IMR-90 (cell line): ENCODE measurements around the gene C1orf159. TPM values are rescaled to one million over a fixed set of nuclear protein-coding genes. Genes with fewer than 3 reads are reported as not detected.

Experiments
- ATAC-seq: fragments of 200-7000 bp; cut with Tn5 transposase; 2 replicates; pipeline ENCODE4 v1.9.1; 2020; ENCODE audit warnings: low read depth, mild to moderate bottlenecking, moderate library complexity
- BruUV-seq: library from RNA; stranded (reverse); fragments of 400-500 nt; replicated peaks from 2 replicates; lab custom pipeline; 2021; lab: Mats Ljungman, UMichigan
- CTCF ChIA-PET: fragments of 300-600 bp; formaldehyde crosslinking; extraction: SDS; loops from one replicate; lab custom pipeline; 2021; ENCODE audit warnings: antibody characterized with exemption; lab: Yijun Ruan, JAX
- POLR2A ChIA-PET: fragments of 300-600 bp; sonication (Branson Sonifier 250); formaldehyde crosslinking; loops from one replicate; lab custom pipeline; 2022; ENCODE audit warnings: antibody characterized with exemption; ENCODE audit not compliant: unreplicated experiment; lab: Charles Lee
- DNase-seq: peaks from one replicate; pipeline ENCODE4 v3.0.0; 2013
- H2AFZ ChIP-seq: replicated peaks from 2 replicates; pipeline ENCODE3; 2013; ENCODE audit warnings: low read length, mild to moderate bottlenecking; ENCODE audit not compliant: poor library complexity
- H2AK5ac ChIP-seq: 2 replicates; pipeline ENCODE4 v1.6.1; 2013; ENCODE audit warnings: low read depth, low read length, inconsistent platforms
- H2AK9ac ChIP-seq: replicated peaks from 2 replicates; pipeline ENCODE3; 2013; ENCODE audit warnings: mild to moderate bottlenecking, low read depth, low read length, moderate library complexity; ENCODE audit not compliant: poor library complexity
- H2BK120ac ChIP-seq: 2 replicates; pipeline ENCODE4 v1.6.1; 2013; ENCODE audit warnings: low read depth, low read length, inconsistent platforms
- H2BK15ac ChIP-seq: 3 replicates; pipeline ENCODE4 v1.6.1; 2013; ENCODE audit warnings: low read depth, low read length, inconsistent platforms
- H2BK20ac ChIP-seq: 2 replicates; pipeline ENCODE4 v1.6.1; 2013; ENCODE audit warnings: low read depth, mild to moderate bottlenecking, inconsistent platforms, low read length, moderate library complexity
- H2BK5ac ChIP-seq: 2 replicates; pipeline ENCODE4 v1.6.1; 2013; ENCODE audit warnings: mild to moderate bottlenecking, low read depth, low read length, inconsistent platforms; ENCODE audit not compliant: poor library complexity, severe bottlenecking
- H3K14ac ChIP-seq: replicated peaks from 2 replicates; pipeline ENCODE4 v1.6.1; 2013; ENCODE audit warnings: low read depth, low read length, inconsistent platforms
- H3K18ac ChIP-seq: 2 replicates; pipeline ENCODE4 v1.6.1; 2013; ENCODE audit warnings: low read depth, low read length, control low read depth
- H3K23ac ChIP-seq: 2 replicates; pipeline ENCODE4 v1.6.1; 2013; ENCODE audit warnings: low read depth, low read length, inconsistent platforms
- H3K27ac ChIP-seq: 2 replicates; pipeline ENCODE4 v1.5.1; 2013; ENCODE audit warnings: mild to moderate bottlenecking, control low read depth, low read length; ENCODE audit not compliant: insufficient read depth
- H3K27me3 ChIP-seq: 2 replicates; pipeline ENCODE4 v1.6.1; 2013; ENCODE audit warnings: low read length; ENCODE audit not compliant: control insufficient read depth, insufficient read depth
- H3K36me3 ChIP-seq: 2 replicates; pipeline ENCODE4 v1.6.1; 2013; ENCODE audit warnings: low read length, mixed read lengths; ENCODE audit not compliant: control insufficient read depth, insufficient read depth
- H3K4ac ChIP-seq: 2 replicates; pipeline ENCODE4 v1.6.1; 2013; ENCODE audit warnings: low read depth, low read length, inconsistent platforms
- H3K4me1 ChIP-seq: 2 replicates; pipeline ENCODE4 v1.6.1; 2013; ENCODE audit warnings: low read length, mixed read lengths; ENCODE audit not compliant: control insufficient read depth, insufficient read depth
- H3K4me2 ChIP-seq: 2 replicates; pipeline ENCODE4 v1.6.1; 2013; ENCODE audit warnings: low read depth, mild to moderate bottlenecking, control low read depth, low read length, moderate library complexity
- H3K4me3 ChIP-seq: 2 replicates; pipeline ENCODE4 v1.5.1; 2013; ENCODE audit warnings: low read depth, mild to moderate bottlenecking, control low read depth, low read length, moderate library complexity; ENCODE audit not compliant: insufficient read depth
- H3K56ac ChIP-seq: 2 replicates; pipeline ENCODE4 v1.6.1; 2013; ENCODE audit warnings: low read length, inconsistent platforms; ENCODE audit not compliant: insufficient read depth; ENCODE audit errors: extremely low read depth
- H3K79me1 ChIP-seq, 2 experiments: 2 replicates each; pipeline ENCODE4 v1.6.1; 2013; ENCODE audit warnings: low read length in 2 of 2, inconsistent platforms in 1 of 2, low read depth in 1 of 2
- H3K9ac ChIP-seq: 2 replicates; pipeline ENCODE4 v1.6.1; 2013; ENCODE audit warnings: low read depth, low read length, control low read depth
- H3K9me1 ChIP-seq: 2 replicates; pipeline ENCODE4 v1.6.1; 2013; ENCODE audit warnings: low read length, inconsistent platforms; ENCODE audit not compliant: insufficient read depth
- H3K9me3 ChIP-seq: 2 replicates; pipeline ENCODE4 v1.6.1; 2013; ENCODE audit warnings: low read length; ENCODE audit not compliant: control insufficient read depth, insufficient read depth
- H4K20me1 ChIP-seq: 2 replicates; pipeline ENCODE4 v1.6.1; 2013; ENCODE audit warnings: low read length, inconsistent platforms; ENCODE audit not compliant: insufficient read depth
- H4K5ac ChIP-seq: 2 replicates; pipeline ENCODE4 v1.6.1; 2013; ENCODE audit warnings: mild to moderate bottlenecking, low read depth, low read length, control low read depth
- H4K8ac ChIP-seq, 2 experiments: 2 replicates each; pipeline ENCODE4 v1.6.1; 2013; ENCODE audit warnings: low read depth in 2 of 2, low read length in 2 of 2, control low read depth in 1 of 2, inconsistent platforms in 1 of 2
- H4K91ac ChIP-seq: 2 replicates; pipeline ENCODE4 v1.6.1; 2013; ENCODE audit warnings: low read depth, low read length, inconsistent platforms; ENCODE audit not compliant: insufficient read depth
- BHLHE40 ChIP-seq: fragments of 150-350 bp; IDR thresholded peaks from 2 replicates; pipeline ENCODE4 v1.6.1; 2016; ENCODE audit warnings: mild to moderate bottlenecking, low read depth, low read length
- CEBPB ChIP-seq: IDR thresholded peaks from 2 replicates; pipeline ENCODE4 v1.6.1; 2012; ENCODE audit warnings: low read depth, low read length, improper control_type of control experiment
- CHD1 ChIP-seq: IDR thresholded peaks from 2 replicates; pipeline ENCODE4 v1.6.1; 2012; ENCODE audit warnings: low read depth, low read length, improper control_type of control experiment
- MAZ ChIP-seq: IDR thresholded peaks from 2 replicates; pipeline ENCODE4 v1.6.1; 2012; ENCODE audit warnings: low read depth, mild to moderate bottlenecking, low read length, improper control_type of control experiment, moderate library complexity, borderline replicate concordance
- POLR2A ChIP-seq: IDR thresholded peaks from 2 replicates; pipeline ENCODE4 v1.6.1; 2012; ENCODE audit warnings: mild to moderate bottlenecking, low read depth, low read length
- RAD21 ChIP-seq: IDR thresholded peaks from 2 replicates; pipeline ENCODE4 v1.6.1; 2012; ENCODE audit warnings: low read length, improper control_type of control experiment
- RCOR1 ChIP-seq: IDR thresholded peaks from 2 replicates; pipeline ENCODE4 v1.6.1; 2012; ENCODE audit warnings: mild to moderate bottlenecking, low read length, improper control_type of control experiment; ENCODE audit not compliant: insufficient replicate concordance
- SMC3 ChIP-seq: fragments of 150-350 bp; IDR thresholded peaks from 2 replicates; pipeline ENCODE4 v1.6.1; 2016; ENCODE audit warnings: low read depth, mild to moderate bottlenecking, antibody characterized with exemption, low read length, moderate library complexity
- WGBS, 2 experiments: methylation state at CpG; one replicate each; pipeline versions ENCODE4 v1.1.5 to v1.1.7; 2013; ENCODE audit warnings: missing lambda C conversion rate in 2 of 2; ENCODE audit not compliant: insufficient read length in 1 of 2; ENCODE audit errors: extremely low coverage in 2 of 2; 5-methylcytosine and 5-hydroxymethylcytosine counted together
- dilution Hi-C: fragments of 300-500 bp; cut with HindIII; formaldehyde crosslinking; loops from one replicate; pipeline ENCODE4 v1.14.3; 2018; ENCODE audit warnings: low sequenced_read_pairs; ENCODE audit not compliant: unreplicated experiment
- in situ Hi-C: fragments of 300-500 bp; cut with MboI; formaldehyde crosslinking; loops from 3 replicates; pipeline ENCODE4 v1.14.3; 2019; ENCODE audit warnings: low sequenced_read_pairs, inconsistent platforms, mixed read lengths
- intact Hi-C: fragments of 100-400 bp; cut with micrococcal nuclease; formaldehyde crosslinking; loops from 2 replicates; pipeline ENCODE4 v1.10.0; 2022
- polyA plus RNA-seq, 3 experiments: library from polyadenylated mRNA; depleted of rRNA; stranded (reverse); fragments of >200 nt; gene quantifications; 2 replicates each; pipeline ENCODE4 v1.2.3, GENCODE V29; 2012; ENCODE audit warnings: low replicate concordance in 1 of 3
- total RNA-seq: library from RNA; depleted of rRNA; stranded (reverse); fragments of >200 nt; gene quantifications from 2 replicates; pipeline ENCODE4 v1.2.3, GENCODE V29; 2012
- TF ChIP-seq, protein P1 (sequence below): fragments of 150-350 bp; IDR thresholded peaks from 2 replicates; pipeline ENCODE4 v1.6.1; 2016; ENCODE audit warnings: low read depth, mild to moderate bottlenecking, low read length, moderate library complexity, borderline replicate concordance
- TF ChIP-seq, protein P2 (sequence below): fragments of 150-350 bp; IDR thresholded peaks from 2 replicates; pipeline ENCODE4 v1.6.1; 2017; ENCODE audit warnings: mild to moderate bottlenecking, antibody characterized with exemption, low read length, low read depth

The C1orf159 gene
- total and polyA plus RNA-seq, 2 of the 4 experiments (the other 2 are of a cell fraction), result 2.9 to 12.6 TPM

DNA sequence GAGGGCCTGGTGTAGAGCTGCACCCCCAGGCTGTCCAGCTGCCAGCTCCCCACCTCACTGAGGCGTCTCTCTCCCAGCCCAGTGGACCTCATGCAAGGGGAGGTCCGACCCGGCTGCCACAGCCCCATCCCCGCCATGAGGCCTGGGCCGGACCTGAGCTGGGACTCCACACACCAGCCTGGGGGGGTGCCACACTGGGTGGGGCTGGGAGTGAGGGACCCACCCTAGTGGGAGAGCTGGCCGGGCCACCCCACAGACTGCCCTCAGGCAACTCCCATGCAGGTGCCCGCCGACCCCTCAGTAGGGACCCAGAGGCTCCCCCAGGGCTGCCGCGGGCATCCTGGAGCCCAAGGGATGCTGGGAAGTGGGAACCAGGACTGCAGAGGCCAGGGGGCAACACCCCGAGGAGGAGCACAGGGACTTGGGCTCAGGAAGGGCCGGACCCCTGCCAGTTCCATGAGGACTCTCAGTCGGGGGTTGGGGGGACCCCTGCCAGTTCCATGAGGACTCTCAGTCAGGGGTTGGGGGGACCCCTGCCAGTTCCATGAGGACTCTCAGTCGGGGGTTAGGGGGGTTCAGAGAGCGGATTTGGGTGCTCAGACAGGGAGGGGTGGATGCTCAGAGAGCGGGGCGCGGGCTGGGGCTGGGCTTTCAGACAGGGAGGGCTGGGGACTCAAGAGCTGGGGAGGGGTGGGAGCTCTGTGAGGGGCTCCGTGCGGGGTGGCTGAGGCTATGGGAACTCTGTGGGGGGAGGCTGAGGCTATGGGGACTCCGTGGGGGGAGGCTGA is 40.5 kb downstream of the C1orf159 start:
- no peak for DNase-seq
- no peak for ATAC-seq
- dilution Hi-C loops, result no loop called here

More for the DNA sequence above, 40.5 kb downstream of the C1orf159 start:
- H3K4me3 ChIP-seq, result no peak overlapping the region
- H4K5ac ChIP-seq, result no peak overlapping the region
- H2BK120ac ChIP-seq, result no peak overlapping the region
- TF ChIP-seq RCOR1, result no peak
- no peak for TF ChIP-seq SMC3
- TF ChIP-seq, protein P1, sequence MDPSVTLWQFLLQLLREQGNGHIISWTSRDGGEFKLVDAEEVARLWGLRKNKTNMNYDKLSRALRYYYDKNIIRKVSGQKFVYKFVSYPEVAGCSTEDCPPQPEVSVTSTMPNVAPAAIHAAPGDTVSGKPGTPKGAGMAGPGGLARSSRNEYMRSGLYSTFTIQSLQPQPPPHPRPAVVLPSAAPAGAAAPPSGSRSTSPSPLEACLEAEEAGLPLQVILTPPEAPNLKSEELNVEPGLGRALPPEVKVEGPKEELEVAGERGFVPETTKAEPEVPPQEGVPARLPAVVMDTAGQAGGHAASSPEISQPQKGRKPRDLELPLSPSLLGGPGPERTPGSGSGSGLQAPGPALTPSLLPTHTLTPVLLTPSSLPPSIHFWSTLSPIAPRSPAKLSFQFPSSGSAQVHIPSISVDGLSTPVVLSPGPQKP, result no peak
- no peak for TF ChIP-seq POLR2A
- no peak for TF ChIP-seq CEBPB
- TF ChIP-seq, protein P2, sequence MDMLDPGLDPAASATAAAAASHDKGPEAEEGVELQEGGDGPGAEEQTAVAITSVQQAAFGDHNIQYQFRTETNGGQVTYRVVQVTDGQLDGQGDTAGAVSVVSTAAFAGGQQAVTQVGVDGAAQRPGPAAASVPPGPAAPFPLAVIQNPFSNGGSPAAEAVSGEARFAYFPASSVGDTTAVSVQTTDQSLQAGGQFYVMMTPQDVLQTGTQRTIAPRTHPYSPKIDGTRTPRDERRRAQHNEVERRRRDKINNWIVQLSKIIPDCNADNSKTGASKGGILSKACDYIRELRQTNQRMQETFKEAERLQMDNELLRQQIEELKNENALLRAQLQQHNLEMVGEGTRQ, result no peak
- TF ChIP-seq MAZ, result no peak
- no peak for TF ChIP-seq RAD21
- TF ChIP-seq BHLHE40, result no peak
- no peak for TF ChIP-seq CHD1
- H4K91ac ChIP-seq, result no peak overlapping the region
- H2AFZ ChIP-seq, result no peak overlapping the region
- H3K36me3 ChIP-seq, result no peaks in the 10 kb centered on the region
- 57% methylated on average over 6 of the region's 21 CpGs; no CpG with 5 or more reads in 1 of the 2 experiments for WGBS, 2 experiments
- H3K4me1 ChIP-seq, result peaks cover 11% of the 10 kb centered on the region
- H3K18ac ChIP-seq, result no peak overlapping the region
- no peak overlapping the region for H2BK15ac ChIP-seq
- BruUV-seq, result no TSS peak
- H3K4me2 ChIP-seq, result no peak overlapping the region
- no peak overlapping the region for H2BK20ac ChIP-seq
- H3K27me3 ChIP-seq, result no peaks in the 10 kb centered on the region; the same call in 1 of the 2 replicates
- no peaks in the 10 kb centered on the region for H3K9me3 ChIP-seq
- ChIA-PET POLR2A (no interaction called here), CTCF (no interaction called here)
- H3K9ac ChIP-seq, result no peak overlapping the region
- peaks cover 3% of the 10 kb centered on the region; the same call in 1 of the 2 replicates for H4K20me1 ChIP-seq
- H2BK5ac ChIP-seq, result no peak overlapping the region
- intact Hi-C loops (no loop called here), in situ Hi-C loops (no loop called here)
- no peak overlapping the region for H3K56ac ChIP-seq
- no peaks in the 10 kb centered on the region for H3K9me1 ChIP-seq
- H3K4ac ChIP-seq, result no peak overlapping the region
- no peak overlapping the region for H3K23ac ChIP-seq
- H4K8ac ChIP-seq, result no peak overlapping the region
- no peak overlapping the region for H3K14ac ChIP-seq
- no peak overlapping the region for H3K27ac ChIP-seq
- no peak overlapping the region for H2AK9ac ChIP-seq
- no peaks in the 10 kb centered on the region for H3K79me1 ChIP-seq
- no peak overlapping the region for H2AK5ac ChIP-seq
